Ovary (tissue), 9 donors: Measurements from ENCODE around the gene RB1. TPM values are rescaled to one million over a fixed set of nuclear protein-coding genes. Genes with fewer than 3 reads are reported as not detected.

Experiments used
- DNase-seq, 5 donors: peaks; one replicate each; pipeline ENCODE4 v3.0.0-alpha.2; 2019 to 2020
- H3K27ac ChIP-seq, 2 donors: fragments of 200-600 bp; one replicate each; pipeline versions ENCODE4 v1.5.1 to v1.8.0; 2019 to 2022
- H3K27me3 ChIP-seq: fragments of 200-600 bp; one replicate; pipeline ENCODE4 v1.8.0; 2022
- H3K36me3 ChIP-seq: fragments of 200-600 bp; sonication (generic); one replicate; pipeline ENCODE4 v1.5.1; 2019
- H3K4me1 ChIP-seq: one replicate; pipeline ENCODE4 v1.8.1; 2013; ENCODE audit warnings: mild to moderate bottlenecking, moderate library complexity; ENCODE audit not compliant: insufficient read depth
- H3K4me3 ChIP-seq: fragments of 200-600 bp; sonication (generic); one replicate; pipeline ENCODE4 v1.5.1; 2017
- H3K9me3 ChIP-seq, 2 donors: fragments of 200-600 bp in 1 of 2; sonication (generic) in 1 of 2; one replicate each; pipeline versions ENCODE4 v1.5.1 to v1.8.1; 2013 to 2019; ENCODE audit warnings: mild to moderate bottlenecking in 1 of 2, moderate library complexity in 1 of 2
- EP300 ChIP-seq: sonication (generic); formaldehyde crosslinking; IDR thresholded peaks from one replicate; pipeline ENCODE4 v1.6.1; 2017; ENCODE audit warnings: antibody characterized with exemption
- POLR2A ChIP-seq: fragments of 450-650 bp; IDR thresholded peaks from one replicate; pipeline ENCODE4 v1.6.1; 2017; ENCODE audit warnings: antibody characterized with exemption, mild to moderate bottlenecking, moderate library complexity
- WGBS, 3 donors: extraction: QIAGEN DNeasy Blood & Tissue Kit in 1 of 3; methylation state at CpG; one replicate each; pipeline versions ENCODE4 v1.1.5 to v1.1.7; 2013 to 2017; 5-methylcytosine and 5-hydroxymethylcytosine counted together
- intact Hi-C, 4 donors: fragments of 100-400 bp; cut with DNase I; formaldehyde crosslinking; loops; one replicate each; pipeline versions ENCODE4 v1.11.0 to v1.15.1; 2022 to 2023
- polyA plus RNA-seq, 2 donors: library from polyadenylated mRNA; stranded (reverse); fragments of 200-250 nt in 1 of 2; fragments of 350-450 nt in 1 of 2; fragmentation: Illumina TruSeq in 1 of 2; extraction: RNeasy Lipid Tissue Mini Kit (QIAGEN cat#74804) in 1 of 2; gene quantifications; one replicate each; pipeline ENCODE4 v1.2.3, GENCODE V29; 2013 to 2014
- total RNA-seq, 7 donors: library from RNA; depleted of rRNA in 2 of 7; stranded (reverse); fragments of >200 nt in 2 of 7; fragmentation: NEBNext Ultra II Directional in 3 of 7; extraction: Animal tissue kit (Norgen Biotek cat#: 25700) in 3 of 7; gene quantifications; one replicate each; pipeline versions ENCODE4 v1.1.0 to v1.2.4, GENCODE V29; 2016 to 2023
- TF ChIP-seq, protein P1 (sequence below), 3 donors: fragments of 450-650 bp in 2 of 3; fragments of 200-600 bp in 1 of 3; IDR thresholded peaks; one replicate each; pipeline versions ENCODE4 v1.5.1 to v1.8.0; 2016 to 2022; ENCODE audit warnings: antibody characterized with exemption in 3 of 3, mild to moderate bottlenecking in 1 of 3
- donor health status: DM: no; HTN: no; CAD: no; lungs with moderate emphysema.
- donor health status: DM: no; HTN: no; CAD: no.
- donor health status: Bipolar disorder and iron deficiency.
- donor health status: DM: yes; HTN: yes; CAD: no.
- donor health status: DM: no; HTN: no; CAD: no.
- donor health status: DM: yes; HTN: yes; CAD: no.

RB1 gene
- total and polyA plus RNA-seq, 9 donors, result 11.4 to 36.6 (median 27.1) TPM

DNA sequence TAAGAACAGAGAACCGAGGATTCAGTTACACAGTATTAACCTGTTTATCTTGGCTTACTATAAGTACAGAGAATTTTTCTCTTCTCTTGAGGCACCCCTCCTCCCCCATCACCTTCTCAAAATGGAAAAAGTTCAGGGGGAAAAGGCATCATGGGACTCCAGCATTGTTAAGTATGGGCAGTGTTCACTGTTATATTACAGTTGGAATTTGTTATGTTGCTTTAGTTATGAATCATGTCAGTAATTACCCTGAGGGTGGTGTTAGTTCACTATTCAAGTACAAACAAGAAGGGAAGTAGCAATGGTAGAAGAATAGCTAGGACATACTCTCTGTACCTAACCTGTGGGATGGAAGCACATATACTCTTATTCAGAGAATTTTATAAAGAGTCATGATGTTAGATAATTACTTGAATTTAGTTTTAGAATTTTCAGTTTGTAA lies 97.3 kb downstream of the RB1 start:
- DNase-seq, result no peak
- Histone ChIP-seq H3K4me3 (no peak overlapping the region), H3K4me1 (no peaks in the 10 kb centered on the region), H3K36me3 (no peaks in the 10 kb centered on the region), H3K9me3 (no peaks in the 10 kb centered on the region), H3K27ac (no peak overlapping the region), H3K27me3 (no peaks in the 10 kb centered on the region)
- intact Hi-C loops, result loop anchor here in 1 of 4 donors (10.0 kb wide), 1 partner anchor 174 kb away; no protein-coding TSS in a partner anchor
- TF ChIP-seq, protein P1, sequence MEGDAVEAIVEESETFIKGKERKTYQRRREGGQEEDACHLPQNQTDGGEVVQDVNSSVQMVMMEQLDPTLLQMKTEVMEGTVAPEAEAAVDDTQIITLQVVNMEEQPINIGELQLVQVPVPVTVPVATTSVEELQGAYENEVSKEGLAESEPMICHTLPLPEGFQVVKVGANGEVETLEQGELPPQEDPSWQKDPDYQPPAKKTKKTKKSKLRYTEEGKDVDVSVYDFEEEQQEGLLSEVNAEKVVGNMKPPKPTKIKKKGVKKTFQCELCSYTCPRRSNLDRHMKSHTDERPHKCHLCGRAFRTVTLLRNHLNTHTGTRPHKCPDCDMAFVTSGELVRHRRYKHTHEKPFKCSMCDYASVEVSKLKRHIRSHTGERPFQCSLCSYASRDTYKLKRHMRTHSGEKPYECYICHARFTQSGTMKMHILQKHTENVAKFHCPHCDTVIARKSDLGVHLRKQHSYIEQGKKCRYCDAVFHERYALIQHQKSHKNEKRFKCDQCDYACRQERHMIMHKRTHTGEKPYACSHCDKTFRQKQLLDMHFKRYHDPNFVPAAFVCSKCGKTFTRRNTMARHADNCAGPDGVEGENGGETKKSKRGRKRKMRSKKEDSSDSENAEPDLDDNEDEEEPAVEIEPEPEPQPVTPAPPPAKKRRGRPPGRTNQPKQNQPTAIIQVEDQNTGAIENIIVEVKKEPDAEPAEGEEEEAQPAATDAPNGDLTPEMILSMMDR (IDR thresholded peaks at IDR 0.05), result no peak
- TF ChIP-seq EP300 (no peak), POLR2A (no peak)
- WGBS, 3 donors, result 14 to 39% (median 18%) methylated on average over 1 of the region's 1 CpG

DNA sequence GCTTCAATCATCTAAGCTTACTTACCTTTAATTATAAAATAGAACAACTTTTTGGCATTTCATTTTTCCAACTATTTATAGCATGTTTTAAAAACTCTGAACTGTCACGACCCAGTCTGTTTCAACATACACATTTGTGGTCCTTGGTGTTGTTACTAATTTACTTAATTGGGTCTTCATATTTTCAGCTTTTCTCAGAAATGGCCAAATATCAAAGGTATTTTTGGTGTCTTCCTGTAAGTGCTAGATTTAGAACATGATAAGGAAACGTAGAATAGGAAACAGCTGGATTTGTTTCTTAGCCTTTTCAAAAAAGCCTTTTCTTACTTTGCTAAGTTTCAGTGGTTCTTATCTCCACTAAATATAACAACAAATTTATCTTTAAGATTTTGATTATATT lies 97.9 kb downstream of the RB1 start:
- H3K36me3 ChIP-seq, result no peaks in the 10 kb centered on the region
- no peaks in the 10 kb centered on the region for H3K9me3 ChIP-seq
- H3K4me3 ChIP-seq, result no peak overlapping the region
- WGBS, 3 donors, result 25 to 41% (median 26%) methylated on average over 2 of the region's 2 CpGs
- TF ChIP-seq, protein P1 (IDR thresholded peaks at IDR 0.05), result no peak
- TF ChIP-seq POLR2A (no peak), EP300 (no peak)
- no peaks in the 10 kb centered on the region for H3K27me3 ChIP-seq
- intact Hi-C loops, result loop anchor here in 1 of 4 donors (10.0 kb wide), 1 partner anchor 173 kb away; no protein-coding TSS in a partner anchor
- no peak overlapping the region for H3K27ac ChIP-seq
- no peak for DNase-seq
- H3K4me1 ChIP-seq, result no peaks in the 10 kb centered on the region

DNA sequence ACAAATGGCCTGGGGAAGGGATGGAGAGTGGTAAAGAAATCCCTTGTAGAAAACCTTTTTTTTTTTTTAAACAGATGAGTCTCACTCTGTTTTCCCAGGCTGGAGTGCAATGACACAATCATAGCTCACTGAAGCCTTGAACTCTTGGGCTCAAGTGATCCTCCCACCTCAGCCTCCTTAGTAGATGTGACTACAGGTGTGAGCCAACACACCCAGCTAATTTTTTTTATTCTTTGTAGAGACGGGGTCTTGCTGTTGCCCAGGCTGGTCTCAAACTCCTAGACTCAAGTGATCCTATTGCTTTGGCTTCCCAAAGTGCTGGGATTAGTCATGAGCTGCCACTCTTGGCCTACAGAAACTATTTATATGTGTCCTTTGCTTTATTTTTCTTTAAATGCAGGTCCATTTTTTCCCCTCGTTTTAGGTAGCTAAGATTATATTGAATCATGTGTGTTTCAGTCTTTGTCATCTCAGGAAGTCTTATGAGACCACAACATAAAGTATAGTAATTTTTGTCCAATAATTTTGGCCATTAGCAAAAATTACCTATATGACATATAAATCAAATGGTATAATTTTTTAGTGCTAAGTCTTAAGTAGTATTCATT lies 98.9 kb downstream of the RB1 start:
- Histone ChIP-seq H3K4me1 (no peaks in the 10 kb centered on the region), H3K9me3 (no peaks in the 10 kb centered on the region), H3K27ac (no peak overlapping the region), H3K4me3 (no peak overlapping the region), H3K27me3 (no peaks in the 10 kb centered on the region), H3K36me3 (no peaks in the 10 kb centered on the region)
- no peak for DNase-seq
- 66 to 73% (median 72%) methylated on average over 2 of the region's 2 CpGs for WGBS, 3 donors
- TF ChIP-seq POLR2A, result no peak
- TF ChIP-seq EP300, result no peak
- TF ChIP-seq, protein P1 (IDR thresholded peaks at IDR 0.05), result no peak
- intact Hi-C loops, result loop anchor here in 1 of 4 donors (10.0 kb wide), 1 partner anchor 172 kb away; no protein-coding TSS in a partner anchor

DNA sequence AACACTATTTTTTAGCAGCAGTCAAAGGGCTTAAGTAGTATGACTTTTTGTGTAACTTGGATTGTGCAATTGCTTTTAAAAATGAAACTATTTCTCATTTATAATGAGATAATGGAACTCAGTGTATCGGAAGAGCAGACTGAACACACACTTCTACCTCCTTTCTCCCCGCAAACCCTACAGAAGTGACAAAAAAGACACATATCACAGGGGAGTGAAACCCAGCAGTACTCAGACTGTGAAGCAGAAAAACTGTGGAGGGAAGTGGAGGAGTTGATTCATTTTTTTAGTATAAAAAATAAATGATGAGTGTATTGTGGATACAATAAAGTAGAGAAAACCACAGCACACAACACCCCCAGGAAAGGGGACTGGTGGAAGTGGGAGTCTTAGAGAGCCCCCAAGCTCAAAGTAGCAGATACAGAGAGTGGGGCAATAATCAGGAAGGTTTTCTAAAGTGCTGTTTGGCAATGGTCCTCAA lies 99.6 kb downstream of the RB1 start:
- no peak for TF ChIP-seq EP300
- Histone ChIP-seq H3K9me3 (no peaks in the 10 kb centered on the region), H3K4me1 (no peaks in the 10 kb centered on the region), H3K4me3 (no peak overlapping the region), H3K27ac (peak overlapping the region in 1 of 2 donors; percentile 21), H3K27me3 (no peaks in the 10 kb centered on the region), H3K36me3 (no peaks in the 10 kb centered on the region)
- DNase-seq, result no peak
- 15 to 26% (median 17%) methylated on average over 2 of the region's 2 CpGs for WGBS, 3 donors
- intact Hi-C loops, result loop anchor here in 1 of 4 donors (10.0 kb wide), 1 partner anchor 172 kb away; no protein-coding TSS in a partner anchor

DNA sequence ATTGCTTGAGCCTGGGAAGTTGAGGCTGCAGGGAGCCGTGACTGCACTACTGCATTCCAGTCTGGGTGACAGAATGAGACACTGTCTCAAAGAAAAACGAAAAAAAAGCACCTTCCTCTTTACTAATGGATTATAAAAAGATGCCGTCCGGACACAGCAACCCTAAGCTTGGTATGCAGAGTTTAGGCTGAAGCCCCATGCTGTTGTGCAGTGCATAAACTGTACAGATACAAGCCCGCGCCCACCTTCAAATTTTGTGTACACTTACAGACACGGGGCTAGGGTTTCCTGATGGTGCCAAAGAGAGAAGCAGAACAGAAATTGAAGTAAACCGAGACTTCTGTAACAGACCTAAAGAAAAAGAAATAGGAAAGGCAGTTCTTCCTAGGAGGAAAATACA lies 100.4 kb downstream of the RB1 start:
- Histone ChIP-seq H3K27me3 (no peaks in the 10 kb centered on the region), H3K36me3 (no peaks in the 10 kb centered on the region), H3K4me1 (no peaks in the 10 kb centered on the region), H3K4me3 (no peak overlapping the region), H3K9me3 (no peaks in the 10 kb centered on the region), H3K27ac (no peak overlapping the region)
- DNase-seq, result no peak
- TF ChIP-seq EP300 (no peak), POLR2A (no peak)
- TF ChIP-seq, protein P1 (IDR thresholded peaks at IDR 0.05), result no peak
- intact Hi-C loops, result loop anchor here in 1 of 4 donors (10.0 kb wide), 1 partner anchor 171 kb away; no protein-coding TSS in a partner anchor
- 89 to 94% (median 91%) methylated on average over 8 of the region's 8 CpGs for WGBS, 3 donors
